ENCODE measurements around the gene ZFP69.
"Not testable (repeated sequence)": the region's sequence is repeated elsewhere in the genome, so short reads cannot be mapped to it uniquely, and the experiment has no call there.

DNA sequence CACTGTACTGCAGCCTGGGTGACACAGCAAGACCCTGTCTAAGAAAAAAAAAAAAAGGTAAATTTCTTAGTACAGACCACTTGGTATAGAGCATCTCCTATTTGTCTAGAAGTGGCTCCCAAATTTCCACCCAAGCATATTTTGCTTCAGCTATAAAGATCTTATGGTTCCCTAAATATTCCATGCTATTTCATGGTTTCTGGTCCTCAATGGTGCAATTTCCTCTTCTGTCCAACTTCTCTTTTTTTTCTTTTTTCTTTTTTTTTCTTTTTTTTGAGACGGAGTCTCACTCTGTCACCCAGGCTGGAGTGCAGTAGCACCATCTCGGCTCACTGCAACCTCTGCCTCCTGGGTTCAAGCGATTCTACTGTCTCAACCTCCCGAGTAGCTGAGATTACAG is 25.6 kb downstream of the ZFP69 start:
- TF ChIP-seq, protein P1, sequence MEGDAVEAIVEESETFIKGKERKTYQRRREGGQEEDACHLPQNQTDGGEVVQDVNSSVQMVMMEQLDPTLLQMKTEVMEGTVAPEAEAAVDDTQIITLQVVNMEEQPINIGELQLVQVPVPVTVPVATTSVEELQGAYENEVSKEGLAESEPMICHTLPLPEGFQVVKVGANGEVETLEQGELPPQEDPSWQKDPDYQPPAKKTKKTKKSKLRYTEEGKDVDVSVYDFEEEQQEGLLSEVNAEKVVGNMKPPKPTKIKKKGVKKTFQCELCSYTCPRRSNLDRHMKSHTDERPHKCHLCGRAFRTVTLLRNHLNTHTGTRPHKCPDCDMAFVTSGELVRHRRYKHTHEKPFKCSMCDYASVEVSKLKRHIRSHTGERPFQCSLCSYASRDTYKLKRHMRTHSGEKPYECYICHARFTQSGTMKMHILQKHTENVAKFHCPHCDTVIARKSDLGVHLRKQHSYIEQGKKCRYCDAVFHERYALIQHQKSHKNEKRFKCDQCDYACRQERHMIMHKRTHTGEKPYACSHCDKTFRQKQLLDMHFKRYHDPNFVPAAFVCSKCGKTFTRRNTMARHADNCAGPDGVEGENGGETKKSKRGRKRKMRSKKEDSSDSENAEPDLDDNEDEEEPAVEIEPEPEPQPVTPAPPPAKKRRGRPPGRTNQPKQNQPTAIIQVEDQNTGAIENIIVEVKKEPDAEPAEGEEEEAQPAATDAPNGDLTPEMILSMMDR (conservative IDR thresholded peaks at IDR 0.05) = not testable (repeated sequence)
- not testable (repeated sequence) for TF ChIP-seq ZFX (IDR thresholded peaks at IDR 0.05)

Measured in C4-2B (cell line).